HG03097 (cell line): Measurements from ENCODE around the gene EQTN.
"Not testable (repeated sequence)": the region's sequence is repeated elsewhere in the genome, so short reads cannot be mapped to it uniquely, and the experiment has no call there.

Experiments
- ATAC-seq: cut with Tn5 transposase; IDR thresholded peaks from one replicate; pipeline ENCODE4 v1.9.1; 2021; ENCODE audit not compliant: unreplicated experiment, low FRiP score

EQTN gene

GRCh38 chr9:27303219-27303618, 6.3 kb upstream of the EQTN start:
- no peak for ATAC-seq

GRCh38 chr9:27293996-27294395, 3.0 kb downstream of the EQTN start:
- ATAC-seq = no peak

GRCh38 chr9:27292659-27293405, 4.1 kb downstream of the EQTN start:
- no peak for ATAC-seq

- no peak for ATAC-seq
Measured at GRCh38 chr9:27291292-27291691, 5.7 kb downstream of the EQTN start.

- no peak for ATAC-seq
Measured at GRCh38 chr9:27282269-27282668, 14.7 kb downstream of the EQTN start.

- no peak for ATAC-seq
Measured at GRCh38 chr9:27280860-27281259, 16.1 kb downstream of the EQTN start.

- ATAC-seq = no peak
Measured at GRCh38 chr9:27280249-27280648, 16.7 kb downstream of the EQTN start.

- ATAC-seq = no peak
Measured at GRCh38 chr9:27279611-27280010, 17.3 kb downstream of the EQTN start.

- no peak for ATAC-seq
Measured at GRCh38 chr9:27278374-27278773, 18.6 kb downstream of the EQTN start.

GRCh38 chr9:27276193-27277030, 20.5 kb downstream of the EQTN start:
- ATAC-seq = no peak

GRCh38 chr9:27273186-27273585, 23.8 kb downstream of the EQTN start:
- no peak for ATAC-seq

GRCh38 chr9:27272103-27272502, 24.8 kb downstream of the EQTN start:
- no peak for ATAC-seq

GRCh38 chr9:27261517-27262211, 35.3 kb downstream of the EQTN start:
- ATAC-seq = no peak

GRCh38 chr9:27260789-27261516, 36.0 kb downstream of the EQTN start:
- no peak for ATAC-seq

GRCh38 chr9:27258662-27259061, 38.3 kb downstream of the EQTN start:
- ATAC-seq = no peak

GRCh38 chr9:27248702-27249101, 48.2 kb downstream of the EQTN start:
- no peak for ATAC-seq

GRCh38 chr9:27247756-27248155, 49.2 kb downstream of the EQTN start:
- peak; percentile 57 for ATAC-seq

GRCh38 chr9:27239648-27240047, 57.3 kb downstream of the EQTN start:
- ATAC-seq = not testable (repeated sequence)
